Activated CD4-positive, alpha-beta T cell treated with anti-CD3 and anti-CD28 coated beads, Interleukin-2, Interleukin-4, amounts not matched to agents 100 ng/mL and 50 ng/mL, durations not matched to agents 16 hours and 8 hours (primary cell): Measurements from ENCODE around the gene GSC2.
A peak's percentile ranks its signal among the peaks of the same experiment; 100 is the strongest.

Source experiments
- DNase-seq: peaks from one replicate; pipeline ENCODE4 v3.0.0-alpha.2; 2020; ENCODE audit warnings: low spot score

GSC2 gene

GRCh38 chr22:19133561-19133960, 16.5 kb downstream of the GSC2 start:
- DNase-seq, result no peak

- DNase-seq, result no peak
These were observed 17.2 kb downstream of the GSC2 start for GRCh38 chr22:19132693-19133400.

GRCh38 chr22:19132153-19132552, 17.9 kb downstream of the GSC2 start:
- DNase-seq, result no peak

- DNase-seq, result no peak
These were observed 18.4 kb downstream of the GSC2 start for GRCh38 chr22:19131685-19132015.

GRCh38 chr22:19130959-19131684, 19.0 kb downstream of the GSC2 start, which contains the start of gene TSSK2:
Gene TSSK2, plus strand, starts transcription at chr22:19131308. Its CDS starts 92 bp downstream, at chr22:19131400.
- DNase-seq, result no peak

GRCh38 chr22:19129871-19130270, 20.2 kb downstream of the GSC2 start:
- DNase-seq, result no peak

- no peak for DNase-seq
These were observed 21.0 kb downstream of the GSC2 start for GRCh38 chr22:19128946-19129727.

GRCh38 chr22:19128009-19128401, 22.1 kb downstream of the GSC2 start:
- DNase-seq, result no peak

GRCh38 chr22:19127329-19128008, 22.6 kb downstream of the GSC2 start:
- no peak for DNase-seq

GRCh38 chr22:19126309-19127273, 23.5 kb downstream of the GSC2 start:
- DNase-seq, result no peak

GRCh38 chr22:19125474-19126308, 24.4 kb downstream of the GSC2 start:
- no peak for DNase-seq

- no peak for DNase-seq
These were observed 25.1 kb downstream of the GSC2 start for GRCh38 chr22:19125011-19125410.

- DNase-seq, result no peak
These were observed 25.7 kb downstream of the GSC2 start for GRCh38 chr22:19124377-19124776.

GRCh38 chr22:19123936-19124335, 26.2 kb downstream of the GSC2 start:
- no peak for DNase-seq

- no peak for DNase-seq
These were observed 27.2 kb downstream of the GSC2 start for GRCh38 chr22:19122752-19123492.

GRCh38 chr22:19122143-19122751, 27.8 kb downstream of the GSC2 start, which contains the start of gene DGCR2:
Gene DGCR2, minus strand, starts transcription at chr22:19122412. Its CDS starts 206 bp downstream, at chr22:19122206.
- DNase-seq, result peak; percentile 97

GRCh38 chr22:19121631-19122142, 28.4 kb downstream of the GSC2 start:
- peak; percentile 35 for DNase-seq

- DNase-seq, result no peak
These were observed 29.1 kb downstream of the GSC2 start for GRCh38 chr22:19120829-19121630.
